HL-60 (cell line): ENCODE data around the gene GNG7.

Experiments used
- DNase-seq, 2 experiments: peaks; one replicate each; pipeline ENCODE4 v3.0.0-alpha.2; 2010 to 2020; ENCODE audit warnings: low read depth in 1 of 2, low spot score in 1 of 2
- H3K27ac ChIP-seq: fragments of 250-450 bp; sonication (Bioruptor Pico); replicated peaks from 2 replicates; pipeline ENCODE4 v1.5.1; 2020; ENCODE audit warnings: mild to moderate bottlenecking, moderate library complexity
- H3K27me3 ChIP-seq: fragments of 250-450 bp; sonication (Bioruptor Pico); 2 replicates; pipeline ENCODE4 v1.5.1; 2021; ENCODE audit warnings: mild to moderate bottlenecking, moderate library complexity; ENCODE audit not compliant: insufficient read depth, poor library complexity, severe bottlenecking
- H3K4me3 ChIP-seq: replicated peaks from 2 replicates; pipeline ENCODE4 v1.5.1; 2011; ENCODE audit warnings: mild to moderate bottlenecking, control low read depth, low read length; ENCODE audit not compliant: insufficient read depth
- GABPA ChIP-seq: IDR thresholded peaks from 2 replicates; pipeline ENCODE4 v1.6.1; 2012; ENCODE audit warnings: low read depth
- POLR2AphosphoS5 ChIP-seq: IDR thresholded peaks from 2 replicates; pipeline ENCODE4 v1.6.1; 2012; ENCODE audit warnings: low read depth
- SPI1 ChIP-seq: IDR thresholded peaks from 2 replicates; pipeline ENCODE4 v1.6.1; 2012; ENCODE audit warnings: low read depth, mild to moderate bottlenecking, borderline replicate concordance
- TF ChIP-seq, protein P1 (sequence below): IDR thresholded peaks from one replicate; pipeline ENCODE4 v1.5.1; 2011; ENCODE audit warnings: low read length, control low read depth, inconsistent platforms; ENCODE audit not compliant: insufficient read depth
- TF ChIP-seq, protein P2 (sequence below): IDR thresholded peaks from 2 replicates; pipeline ENCODE4 v1.6.1; 2012; ENCODE audit warnings: low read depth; ENCODE audit not compliant: insufficient replicate concordance

GNG7 gene

DNA sequence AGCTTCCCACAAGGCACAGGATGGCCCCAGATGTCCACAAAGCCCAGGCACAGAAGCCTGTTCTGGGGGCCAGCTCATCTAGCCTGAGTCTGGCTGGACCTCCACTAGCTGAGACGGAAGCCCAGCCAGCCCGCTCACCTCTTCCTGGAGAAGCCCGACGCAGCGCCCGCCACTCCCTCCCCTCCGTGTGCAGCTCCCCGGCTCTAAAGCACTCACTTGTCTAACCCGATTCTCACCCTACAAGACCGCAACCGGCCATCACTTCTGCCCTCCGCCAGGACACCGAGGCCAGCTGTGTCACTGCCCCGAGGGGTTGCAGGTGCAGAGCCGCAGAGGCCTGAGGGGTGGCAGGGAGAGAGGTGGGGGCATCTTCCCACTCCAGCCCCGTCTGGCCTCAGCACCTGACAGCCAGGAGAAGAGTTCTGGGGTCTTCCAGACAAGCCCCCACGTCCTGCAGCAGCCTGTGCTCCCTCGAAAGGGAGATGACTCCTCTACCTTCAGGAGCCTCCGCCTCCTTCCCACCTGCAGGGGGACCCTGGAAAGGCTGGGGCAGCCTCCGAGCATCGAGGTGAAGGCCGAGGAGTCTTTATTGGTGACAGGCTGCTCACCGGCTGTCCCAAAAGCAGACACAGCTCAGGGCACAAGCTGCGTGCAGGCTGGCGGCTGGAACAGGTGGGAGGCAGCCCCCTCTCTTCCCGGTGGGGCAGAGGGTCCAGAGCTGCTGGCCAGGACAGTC is 24.6 kb upstream of the GNG7 start:
- TF ChIP-seq, protein P1, sequence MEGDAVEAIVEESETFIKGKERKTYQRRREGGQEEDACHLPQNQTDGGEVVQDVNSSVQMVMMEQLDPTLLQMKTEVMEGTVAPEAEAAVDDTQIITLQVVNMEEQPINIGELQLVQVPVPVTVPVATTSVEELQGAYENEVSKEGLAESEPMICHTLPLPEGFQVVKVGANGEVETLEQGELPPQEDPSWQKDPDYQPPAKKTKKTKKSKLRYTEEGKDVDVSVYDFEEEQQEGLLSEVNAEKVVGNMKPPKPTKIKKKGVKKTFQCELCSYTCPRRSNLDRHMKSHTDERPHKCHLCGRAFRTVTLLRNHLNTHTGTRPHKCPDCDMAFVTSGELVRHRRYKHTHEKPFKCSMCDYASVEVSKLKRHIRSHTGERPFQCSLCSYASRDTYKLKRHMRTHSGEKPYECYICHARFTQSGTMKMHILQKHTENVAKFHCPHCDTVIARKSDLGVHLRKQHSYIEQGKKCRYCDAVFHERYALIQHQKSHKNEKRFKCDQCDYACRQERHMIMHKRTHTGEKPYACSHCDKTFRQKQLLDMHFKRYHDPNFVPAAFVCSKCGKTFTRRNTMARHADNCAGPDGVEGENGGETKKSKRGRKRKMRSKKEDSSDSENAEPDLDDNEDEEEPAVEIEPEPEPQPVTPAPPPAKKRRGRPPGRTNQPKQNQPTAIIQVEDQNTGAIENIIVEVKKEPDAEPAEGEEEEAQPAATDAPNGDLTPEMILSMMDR: no peak
- H3K27ac ChIP-seq: no peak overlapping the region
- no peak for DNase-seq
- H3K27me3 ChIP-seq: peaks cover 10% of the 10 kb centered on the region
- H3K4me3 ChIP-seq: no peak overlapping the region

DNA sequence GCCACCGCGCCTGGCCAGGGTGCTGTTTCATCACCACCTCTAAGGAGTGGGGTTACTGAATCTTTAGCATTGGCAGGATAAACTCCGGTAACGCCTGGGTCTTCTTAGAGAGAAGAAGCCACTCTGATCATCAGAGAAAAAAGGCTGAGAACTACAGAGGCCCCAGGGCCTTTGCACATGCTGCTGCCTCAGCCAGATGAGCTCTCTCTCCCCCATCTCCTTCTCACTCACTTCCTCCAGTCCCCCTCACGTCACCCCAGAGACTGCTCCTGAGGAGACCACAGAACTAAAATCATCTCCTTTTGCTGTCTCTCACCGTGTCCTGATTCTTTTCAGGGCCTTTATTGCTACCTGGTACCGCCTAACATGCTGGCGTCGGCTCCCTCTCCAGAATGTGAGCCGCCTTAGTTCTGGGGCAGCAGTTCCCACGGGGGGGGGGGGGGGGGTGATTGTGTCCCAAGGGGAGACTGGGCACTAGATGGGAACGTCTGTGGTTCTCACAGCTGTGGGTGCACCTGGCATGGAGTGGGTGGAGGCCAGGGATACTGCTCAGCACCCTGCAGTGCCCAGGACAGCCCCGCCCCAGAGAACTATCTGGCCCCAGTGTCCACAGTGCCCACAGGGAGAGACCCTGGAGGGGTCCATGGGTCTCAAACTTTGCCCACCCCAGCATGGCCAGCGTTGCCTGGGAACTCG is 23.8 kb upstream of the GNG7 start:
- peaks cover 14% of the 10 kb centered on the region for H3K27me3 ChIP-seq
- no peak overlapping the region for H3K4me3 ChIP-seq
- no peak overlapping the region for H3K27ac ChIP-seq
- TF ChIP-seq POLR2AphosphoS5 (no peak), SPI1 (no peak), GABPA (no peak)
- TF ChIP-seq, protein P2, sequence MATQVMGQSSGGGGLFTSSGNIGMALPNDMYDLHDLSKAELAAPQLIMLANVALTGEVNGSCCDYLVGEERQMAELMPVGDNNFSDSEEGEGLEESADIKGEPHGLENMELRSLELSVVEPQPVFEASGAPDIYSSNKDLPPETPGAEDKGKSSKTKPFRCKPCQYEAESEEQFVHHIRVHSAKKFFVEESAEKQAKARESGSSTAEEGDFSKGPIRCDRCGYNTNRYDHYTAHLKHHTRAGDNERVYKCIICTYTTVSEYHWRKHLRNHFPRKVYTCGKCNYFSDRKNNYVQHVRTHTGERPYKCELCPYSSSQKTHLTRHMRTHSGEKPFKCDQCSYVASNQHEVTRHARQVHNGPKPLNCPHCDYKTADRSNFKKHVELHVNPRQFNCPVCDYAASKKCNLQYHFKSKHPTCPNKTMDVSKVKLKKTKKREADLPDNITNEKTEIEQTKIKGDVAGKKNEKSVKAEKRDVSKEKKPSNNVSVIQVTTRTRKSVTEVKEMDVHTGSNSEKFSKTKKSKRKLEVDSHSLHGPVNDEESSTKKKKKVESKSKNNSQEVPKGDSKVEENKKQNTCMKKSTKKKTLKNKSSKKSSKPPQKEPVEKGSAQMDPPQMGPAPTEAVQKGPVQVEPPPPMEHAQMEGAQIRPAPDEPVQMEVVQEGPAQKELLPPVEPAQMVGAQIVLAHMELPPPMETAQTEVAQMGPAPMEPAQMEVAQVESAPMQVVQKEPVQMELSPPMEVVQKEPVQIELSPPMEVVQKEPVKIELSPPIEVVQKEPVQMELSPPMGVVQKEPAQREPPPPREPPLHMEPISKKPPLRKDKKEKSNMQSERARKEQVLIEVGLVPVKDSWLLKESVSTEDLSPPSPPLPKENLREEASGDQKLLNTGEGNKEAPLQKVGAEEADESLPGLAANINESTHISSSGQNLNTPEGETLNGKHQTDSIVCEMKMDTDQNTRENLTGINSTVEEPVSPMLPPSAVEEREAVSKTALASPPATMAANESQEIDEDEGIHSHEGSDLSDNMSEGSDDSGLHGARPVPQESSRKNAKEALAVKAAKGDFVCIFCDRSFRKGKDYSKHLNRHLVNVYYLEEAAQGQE: no peak
- TF ChIP-seq, protein P1: no peak
- no peak for DNase-seq

DNA sequence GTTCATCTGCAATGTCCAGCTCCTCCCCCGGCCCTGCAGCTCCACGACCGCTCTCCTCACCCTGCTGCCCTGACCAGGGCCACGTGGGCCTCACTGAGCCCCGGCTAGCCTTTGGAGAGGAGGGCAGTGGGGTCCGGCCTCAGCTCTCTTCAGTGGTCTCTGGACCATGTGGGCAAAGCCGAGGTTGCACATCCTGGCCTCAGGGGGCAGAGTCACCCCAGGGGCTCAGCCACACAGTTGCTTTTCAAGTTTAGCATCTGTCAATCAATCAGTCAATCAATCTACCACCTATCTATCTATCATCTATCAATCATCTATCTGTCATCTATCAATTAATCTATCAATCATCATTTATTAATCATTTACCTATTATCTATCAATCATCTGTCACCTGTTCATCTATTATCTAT is 21.7 kb upstream of the GNG7 start:
- TF ChIP-seq, protein P2: no peak
- TF ChIP-seq GABPA (no peak), SPI1 (no peak), POLR2AphosphoS5 (no peak)
- TF ChIP-seq, protein P1: no peak

More for the DNA sequence above, 21.7 kb upstream of the GNG7 start:
- no peak for DNase-seq
- Histone ChIP-seq H3K27me3 (peaks cover 21% of the 10 kb centered on the region), H3K4me3 (no peak overlapping the region), H3K27ac (no peak overlapping the region)
